ENCODE results near the gene ITGA3.

ITGA3 gene

GRCh38 chr17:50055426-50056216 lies at the start of gene ITGA3:
TSS of gene ITGA3 (plus strand) at chr17:50056110. CDS start at chr17:50056440, 330 bp downstream.
- in situ Hi-C loops (cut with MboI; ENCODE audit: low sequenced_read_pairs), result no loop called here

- in situ Hi-C loops (cut with MboI; ENCODE audit: low sequenced_read_pairs), result no loop called here
Observed at GRCh38 chr17:50009282-50009681, 46.6 kb upstream of the ITGA3 start.

- in situ Hi-C loops (cut with MboI; ENCODE audit: low sequenced_read_pairs), result loop anchor here (10.0 kb wide), 1 partner anchor 438 kb away; the partner anchor contains the start of gene NXPH3
Observed at GRCh38 chr17:50013079-50013478, 42.8 kb upstream of the ITGA3 start.

GRCh38 chr17:50014471-50015088 lies 41.3 kb upstream of the ITGA3 start:
- in situ Hi-C loops (cut with MboI; ENCODE audit: low sequenced_read_pairs), result loop anchor here (10.0 kb wide), 1 partner anchor 440 kb away; the partner anchor contains the start of gene NXPH3

GRCh38 chr17:50015146-50015545 lies 40.8 kb upstream of the ITGA3 start:
- in situ Hi-C loops (cut with MboI; ENCODE audit: low sequenced_read_pairs), result loop anchor here (10.0 kb wide), 1 partner anchor 440 kb away; the partner anchor contains the start of gene NXPH3

- in situ Hi-C loops (cut with MboI; ENCODE audit: low sequenced_read_pairs), result loop anchor here (10.0 kb wide), 1 partner anchor 444 kb away; the partner anchor contains the start of gene NXPH3
Observed at GRCh38 chr17:50018909-50019308, 37.0 kb upstream of the ITGA3 start.

- in situ Hi-C loops (cut with MboI; ENCODE audit: low sequenced_read_pairs), result loop anchor here (10.0 kb wide), 1 partner anchor 64 kb away; no protein-coding TSS in a partner anchor
Observed at GRCh38 chr17:50020841-50021599, 34.9 kb upstream of the ITGA3 start.

- in situ Hi-C loops (cut with MboI; ENCODE audit: low sequenced_read_pairs), result loop anchor here (10.0 kb wide), 1 partner anchor 63 kb away; no protein-coding TSS in a partner anchor
Observed at GRCh38 chr17:50021681-50022370, 34.1 kb upstream of the ITGA3 start.

GRCh38 chr17:50022463-50023130 lies 33.3 kb upstream of the ITGA3 start:
- in situ Hi-C loops (cut with MboI; ENCODE audit: low sequenced_read_pairs), result loop anchor here (10.0 kb wide), 1 partner anchor 62 kb away; no protein-coding TSS in a partner anchor

- in situ Hi-C loops (cut with MboI; ENCODE audit: low sequenced_read_pairs), result loop anchor here (10.0 kb wide), 1 partner anchor 61 kb away; no protein-coding TSS in a partner anchor
Observed at GRCh38 chr17:50023520-50023919, 32.4 kb upstream of the ITGA3 start.

- in situ Hi-C loops (cut with MboI; ENCODE audit: low sequenced_read_pairs), result loop anchor here (10.0 kb wide), 1 partner anchor 60 kb away; no protein-coding TSS in a partner anchor
Observed at GRCh38 chr17:50024808-50025207, 31.1 kb upstream of the ITGA3 start.

GRCh38 chr17:50026046-50026675 lies 29.7 kb upstream of the ITGA3 start:
- in situ Hi-C loops (cut with MboI; ENCODE audit: low sequenced_read_pairs), result loop anchor here (10.0 kb wide), 1 partner anchor 59 kb away; no protein-coding TSS in a partner anchor

GRCh38 chr17:50026837-50027171 lies 29.1 kb upstream of the ITGA3 start:
- in situ Hi-C loops (cut with MboI; ENCODE audit: low sequenced_read_pairs), result loop anchor here (10.0 kb wide), 1 partner anchor 58 kb away; no protein-coding TSS in a partner anchor

GRCh38 chr17:50027172-50027880 lies 28.6 kb upstream of the ITGA3 start:
- in situ Hi-C loops (cut with MboI; ENCODE audit: low sequenced_read_pairs), result loop anchor here (10.0 kb wide), 1 partner anchor 57 kb away; no protein-coding TSS in a partner anchor

- in situ Hi-C loops (cut with MboI; ENCODE audit: low sequenced_read_pairs), result loop anchor here (10.0 kb wide), 1 partner anchor 57 kb away; no protein-coding TSS in a partner anchor
Observed at GRCh38 chr17:50027881-50028735, 27.8 kb upstream of the ITGA3 start.

GRCh38 chr17:50028736-50029120 lies 27.2 kb upstream of the ITGA3 start:
- in situ Hi-C loops (cut with MboI; ENCODE audit: low sequenced_read_pairs), result loop anchor here (10.0 kb wide), 1 partner anchor 56 kb away; no protein-coding TSS in a partner anchor

- in situ Hi-C loops (cut with MboI; ENCODE audit: low sequenced_read_pairs), result loop anchor here (10.0 kb wide), 1 partner anchor 56 kb away; no protein-coding TSS in a partner anchor
Observed at GRCh38 chr17:50029185-50029584, 26.7 kb upstream of the ITGA3 start.

Measured in HL-60/S4 treated with phorbol 12-myristate 13-acetate at 8.2 ng/mL for 4 days and 3 days (cell line).